Hypothalamus (tissue), 51 donors: ENCODE measurements around the gene TUBB2B.
A peak's percentile ranks its signal among the peaks of the same experiment; 100 is the strongest.

Experiments
- DNase-seq, 51 donors: peaks; one replicate each; lab custom pipeline; 2025; lab: John Stamatoyannopoulos, UW

TUBB2B gene

GRCh38 chr6:3235486-3235885 lies 8.0 kb upstream of the TUBB2B start:
- DNase-seq = no peak

GRCh38 chr6:3233904-3234303 lies 6.5 kb upstream of the TUBB2B start:
- DNase-seq = no peak

- DNase-seq = no peak
Measured at GRCh38 chr6:3233321-3233720, 5.9 kb upstream of the TUBB2B start.

GRCh38 chr6:3232017-3232945 lies 4.8 kb upstream of the TUBB2B start:
- peak in 7 of 51 donors; percentile 20 to 77 (median 51) for DNase-seq

GRCh38 chr6:3231247-3232016 lies 4.0 kb upstream of the TUBB2B start:
- DNase-seq = peak in 48 of 51 donors; percentile 25 to 89 (median 68)

- DNase-seq = peak in 32 of 51 donors; percentile 19 to 86 (median 58)
Measured at GRCh38 chr6:3230900-3231246, 3.4 kb upstream of the TUBB2B start.

GRCh38 chr6:3230256-3230882 lies 2.9 kb upstream of the TUBB2B start:
- peak in 1 of 51 donors; percentile 65 for DNase-seq

GRCh38 chr6:3229566-3230178 lies 2.2 kb upstream of the TUBB2B start:
- peak in 28 of 51 donors; percentile 31 to 74 (median 46) for DNase-seq

- peak in 15 of 51 donors; percentile 15 to 72 (median 45) for DNase-seq
Measured at GRCh38 chr6:3228771-3229565, 1.5 kb upstream of the TUBB2B start.

GRCh38 chr6:3228046-3228671 lies 706 bp upstream of the TUBB2B start:
- DNase-seq = peak in 20 of 51 donors; percentile 16 to 81 (median 54)

GRCh38 chr6:3226481-3227362 lies 731 bp downstream of the TUBB2B start:
- DNase-seq = peak in 26 of 51 donors; percentile 11 to 73 (median 46)

- no peak for DNase-seq
Measured at GRCh38 chr6:3226042-3226441, 1.4 kb downstream of the TUBB2B start.

GRCh38 chr6:3222506-3223038 lies 4.9 kb downstream of the TUBB2B start:
- DNase-seq = no peak

GRCh38 chr6:3221578-3221977 lies 5.9 kb downstream of the TUBB2B start:
- DNase-seq = no peak

- DNase-seq = no peak
Measured at GRCh38 chr6:3220366-3220765, 7.1 kb downstream of the TUBB2B start.

- no peak for DNase-seq
Measured at GRCh38 chr6:3218266-3218665, 9.2 kb downstream of the TUBB2B start.

GRCh38 chr6:3217286-3217685 lies 10.2 kb downstream of the TUBB2B start:
- no peak for DNase-seq

- no peak for DNase-seq
Measured at GRCh38 chr6:3214898-3215297, 12.6 kb downstream of the TUBB2B start.
